GM12891 (cell line): ENCODE data around the gene SHB.
"Not testable (repeated sequence)": the region's sequence is repeated elsewhere in the genome, so short reads cannot be mapped to it uniquely, and the experiment has no call there.

Experiments
- DNase-seq: peaks from one replicate; pipeline ENCODE4 v3.0.0; 2011; ENCODE audit warnings: low spot score; ENCODE audit not compliant: insufficient read length
- FAIRE-seq: peaks from 2 replicates; lab custom pipeline; 2011; peaks lifted over from hg19 to GRCh38; lab: Jason Lieb, UNC
- PAX5 ChIP-seq: IDR thresholded peaks from 2 replicates; pipeline ENCODE4 v1.6.1; 2011; ENCODE audit warnings: low read length, moderate library complexity, mild to moderate bottlenecking; ENCODE audit not compliant: insufficient read depth, severe bottlenecking
- POLR2A ChIP-seq: IDR thresholded peaks from 2 replicates; pipeline ENCODE4 v1.6.1; 2011; ENCODE audit warnings: low read depth, low read length, control low read depth
- POLR2AphosphoS5 ChIP-seq: IDR thresholded peaks from 2 replicates; pipeline ENCODE4 v1.6.1; 2011; ENCODE audit warnings: low read depth, low read length, control low read depth
- POU2F2 ChIP-seq: IDR thresholded peaks from 2 replicates; pipeline ENCODE4 v1.6.1; 2011; ENCODE audit warnings: low read depth, mild to moderate bottlenecking, control low read depth, low read length, moderate library complexity
- SPI1 ChIP-seq: IDR thresholded peaks from 2 replicates; pipeline ENCODE4 v1.6.1; 2011; ENCODE audit warnings: low read depth, low read length, control low read depth
- TAF1 ChIP-seq: IDR thresholded peaks from 2 replicates; pipeline ENCODE4 v1.6.1; 2011; ENCODE audit warnings: low read depth, low read length, control low read depth

Gene SHB

DNA sequence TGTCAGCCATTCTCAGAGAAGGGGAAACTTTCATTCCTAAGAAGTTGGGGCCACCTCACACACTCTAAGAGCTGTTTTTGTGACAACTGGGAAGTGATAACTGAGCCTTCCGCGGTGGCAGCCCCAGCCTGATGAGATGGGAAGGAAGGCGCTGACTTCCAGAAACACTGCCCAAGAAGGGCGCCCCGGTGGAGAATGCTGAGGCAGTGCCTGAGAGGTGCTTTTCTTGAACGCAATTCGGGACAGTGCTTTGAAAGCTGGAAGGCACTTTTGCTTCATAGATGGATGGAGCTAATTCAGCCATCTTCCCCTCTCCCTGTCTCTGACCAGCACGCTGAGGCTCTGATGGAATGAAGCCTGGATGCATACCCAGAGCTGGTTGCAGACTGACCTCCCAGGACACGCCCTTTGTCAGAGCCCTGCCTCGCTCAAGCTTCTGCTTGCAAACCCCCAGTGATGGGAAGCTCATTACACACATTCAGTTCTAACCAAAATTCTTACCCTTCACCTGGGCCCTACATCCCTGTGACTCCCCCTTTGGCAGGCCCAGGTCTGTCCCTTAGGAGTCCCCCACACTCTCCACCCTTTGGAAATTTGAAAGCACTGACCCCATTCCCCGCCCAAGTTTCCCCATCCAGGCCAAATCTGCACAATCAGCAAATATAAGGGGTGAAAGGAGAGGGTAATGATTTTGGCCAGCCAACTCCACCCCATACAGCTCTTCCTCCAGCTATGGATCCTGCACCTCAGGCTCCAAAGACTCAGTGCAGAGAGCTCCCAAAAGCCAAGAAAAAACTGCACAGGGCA, 98.5 kb downstream of the SHB start:
- DNase-seq (no peak), FAIRE-seq (no peak)
- no peak for TF ChIP-seq POU2F2
- no peak for TF ChIP-seq TAF1
- TF ChIP-seq POLR2AphosphoS5, result no peak
- TF ChIP-seq SPI1, result no peak
- TF ChIP-seq PAX5, result no peak
- TF ChIP-seq POLR2A, result no peak

DNA sequence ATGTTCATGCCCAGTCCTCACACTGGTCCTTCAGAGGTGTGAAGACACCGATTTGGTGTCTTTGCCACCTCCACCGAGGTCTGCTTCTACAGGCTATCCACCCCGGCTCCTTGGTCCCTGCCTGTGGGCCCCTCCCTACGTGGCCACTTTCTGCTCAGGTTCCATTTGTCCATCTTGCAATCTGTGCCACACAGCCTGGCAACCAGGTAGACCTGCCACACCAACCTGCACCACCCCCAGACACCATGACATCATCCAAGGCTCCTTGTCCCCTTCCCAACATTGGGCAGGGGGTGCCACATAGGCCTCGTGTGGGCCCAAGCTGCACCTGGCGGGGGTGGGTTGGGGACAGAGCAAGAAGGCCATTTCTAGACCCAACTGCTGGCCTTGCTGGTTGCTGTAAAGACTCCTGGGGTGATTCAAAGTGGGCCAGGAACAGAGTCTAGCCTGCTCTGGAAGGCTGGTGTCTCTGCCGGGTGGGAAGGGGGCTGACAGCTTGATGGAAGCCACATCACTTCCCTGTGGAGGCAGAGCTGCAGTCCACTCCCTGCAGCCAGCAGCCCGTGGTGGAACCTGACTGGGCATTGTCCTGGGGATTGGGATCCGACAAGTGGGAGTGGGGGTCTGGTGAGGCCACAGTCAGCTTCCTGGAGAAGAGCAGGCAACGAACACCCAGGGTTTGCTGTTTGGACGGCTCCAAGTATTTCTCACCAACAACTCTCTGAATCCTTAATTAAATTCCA, 99.3 kb downstream of the SHB start:
- no peak for DNase-seq
- TF ChIP-seq PAX5, result no peak
- TF ChIP-seq POLR2AphosphoS5, result no peak
- TF ChIP-seq POLR2A, result no peak
- TF ChIP-seq SPI1, result no peak
- TF ChIP-seq TAF1, result no peak
- no peak for TF ChIP-seq POU2F2
- no peak for FAIRE-seq

DNA sequence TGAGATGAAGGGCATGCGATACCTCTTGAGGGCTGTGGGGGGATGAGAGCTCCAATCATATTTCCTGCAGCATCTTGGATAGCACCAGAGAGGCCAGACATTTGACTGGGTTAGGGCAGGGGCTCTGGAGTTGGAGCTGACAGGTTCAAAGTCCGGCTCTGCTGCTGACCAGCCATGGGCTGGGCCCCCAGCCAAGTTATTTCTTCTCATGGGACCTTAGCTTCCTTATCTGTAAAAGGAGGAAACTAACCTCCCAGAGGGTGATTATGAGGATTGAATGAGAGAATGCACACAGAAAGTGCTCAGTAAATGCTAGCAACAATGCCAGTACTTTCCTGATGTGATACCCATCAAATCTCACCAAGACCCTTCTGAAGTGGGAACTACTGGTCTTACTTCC, 99.9 kb downstream of the SHB start:
- TF ChIP-seq SPI1, result no peak
- TF ChIP-seq PAX5, result no peak
- no peak for TF ChIP-seq POU2F2
- no peak for TF ChIP-seq TAF1
- TF ChIP-seq POLR2AphosphoS5, result no peak
- TF ChIP-seq POLR2A, result no peak
- FAIRE-seq, result no peak
- no peak for DNase-seq

- FAIRE-seq (no peak), DNase-seq (no peak)
- TF ChIP-seq POLR2A, result no peak
- TF ChIP-seq POU2F2, result no peak
- no peak for TF ChIP-seq TAF1
- TF ChIP-seq SPI1, result no peak
- TF ChIP-seq PAX5, result no peak
- TF ChIP-seq POLR2AphosphoS5, result no peak
These were observed 100.8 kb downstream of the SHB start for GRCh38 chr9:37968228-37968701.

DNA sequence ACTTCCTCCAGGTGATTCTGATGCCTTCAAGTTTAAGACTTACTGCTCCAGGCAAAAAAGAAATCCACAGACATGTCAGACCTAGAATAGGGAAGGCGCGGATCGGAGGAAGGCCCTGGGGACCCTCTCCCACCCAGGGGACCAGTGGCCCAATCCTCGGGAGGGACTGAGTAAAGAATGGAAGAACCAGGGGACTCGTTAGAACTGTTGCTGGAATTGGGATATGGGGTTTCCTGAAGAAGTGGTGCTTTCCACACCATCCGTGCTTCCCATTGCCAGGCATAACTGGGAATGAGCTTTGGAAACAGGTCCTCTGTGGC, 101.3 kb downstream of the SHB start:
- DNase-seq, result no peak
- FAIRE-seq, result no peak
- TF ChIP-seq POLR2AphosphoS5, result no peak
- TF ChIP-seq POLR2A, result no peak
- no peak for TF ChIP-seq TAF1
- TF ChIP-seq SPI1, result no peak
- TF ChIP-seq POU2F2, result no peak
- TF ChIP-seq PAX5, result no peak

DNA sequence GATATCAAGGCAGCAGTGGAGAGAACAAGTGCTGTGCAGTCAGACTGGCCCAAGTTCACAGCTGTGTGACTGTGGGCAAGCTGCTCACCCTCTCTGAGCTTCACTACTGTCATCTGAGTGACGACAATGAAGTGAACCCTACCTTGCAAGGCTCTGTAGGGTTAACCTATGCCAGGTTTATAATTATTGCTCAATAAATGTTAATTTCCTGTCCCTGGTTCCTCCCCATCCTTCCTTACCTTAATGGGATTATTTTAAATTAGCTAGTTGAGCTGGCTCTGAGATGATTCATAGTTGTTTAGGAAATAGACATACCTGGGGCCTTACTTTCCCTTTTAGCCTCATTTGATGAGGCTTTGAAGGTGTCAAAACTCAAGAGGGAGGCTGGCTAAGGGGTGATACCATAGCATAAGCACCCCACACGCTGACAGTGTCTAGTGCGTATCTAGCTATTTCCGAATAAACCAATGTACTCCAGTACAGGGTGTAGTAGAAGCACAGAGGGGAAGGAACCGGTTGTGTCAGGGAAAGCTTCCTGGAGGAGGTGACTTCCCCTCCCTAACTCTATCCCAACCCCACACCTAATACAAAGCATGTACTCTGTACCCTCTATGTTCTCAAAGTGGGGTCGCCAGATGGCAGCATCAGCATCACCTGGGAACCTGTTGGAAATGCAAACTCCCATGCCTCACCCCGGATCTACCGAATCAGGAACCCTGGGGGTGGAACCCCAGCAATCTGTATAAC, 101.8 kb downstream of the SHB start:
- no peak for DNase-seq
- TF ChIP-seq SPI1 (no peak), TAF1 (no peak), POLR2AphosphoS5 (no peak), PAX5 (no peak), POU2F2 (no peak), POLR2A (no peak)
- FAIRE-seq, result no peak

DNA sequence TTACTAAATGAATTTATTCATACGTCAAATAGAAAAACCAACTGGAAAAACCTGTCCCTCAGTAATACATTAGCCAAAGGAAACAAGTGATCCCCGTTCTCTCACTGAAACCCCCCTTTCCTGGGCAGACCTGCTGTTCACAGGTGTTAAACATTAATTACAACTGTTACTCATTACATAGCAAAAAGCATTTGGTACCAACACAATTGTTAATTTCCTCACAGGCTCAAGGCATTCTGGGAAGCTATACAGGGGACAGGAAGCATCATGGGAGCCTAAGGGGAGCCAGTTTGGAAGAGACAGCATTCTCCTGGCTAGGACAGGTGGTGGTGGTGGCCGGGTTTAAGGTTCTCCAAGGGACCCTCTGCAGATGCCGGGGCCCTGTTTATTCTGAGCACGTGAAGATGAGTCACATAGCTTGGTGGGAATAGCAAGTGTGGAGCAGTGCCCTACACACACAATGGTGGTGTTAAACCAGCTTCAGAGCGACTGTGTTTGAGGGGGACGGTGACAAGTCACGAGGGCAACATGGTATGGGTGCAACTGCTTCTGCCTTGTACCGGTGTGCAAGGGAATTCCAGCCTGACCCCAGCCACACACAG, 102.5 kb downstream of the SHB start:
- TF ChIP-seq PAX5 (no peak), SPI1 (no peak), POU2F2 (no peak), POLR2A (no peak), POLR2AphosphoS5 (no peak), TAF1 (no peak)
- no peak for FAIRE-seq
- no peak for DNase-seq

DNA sequence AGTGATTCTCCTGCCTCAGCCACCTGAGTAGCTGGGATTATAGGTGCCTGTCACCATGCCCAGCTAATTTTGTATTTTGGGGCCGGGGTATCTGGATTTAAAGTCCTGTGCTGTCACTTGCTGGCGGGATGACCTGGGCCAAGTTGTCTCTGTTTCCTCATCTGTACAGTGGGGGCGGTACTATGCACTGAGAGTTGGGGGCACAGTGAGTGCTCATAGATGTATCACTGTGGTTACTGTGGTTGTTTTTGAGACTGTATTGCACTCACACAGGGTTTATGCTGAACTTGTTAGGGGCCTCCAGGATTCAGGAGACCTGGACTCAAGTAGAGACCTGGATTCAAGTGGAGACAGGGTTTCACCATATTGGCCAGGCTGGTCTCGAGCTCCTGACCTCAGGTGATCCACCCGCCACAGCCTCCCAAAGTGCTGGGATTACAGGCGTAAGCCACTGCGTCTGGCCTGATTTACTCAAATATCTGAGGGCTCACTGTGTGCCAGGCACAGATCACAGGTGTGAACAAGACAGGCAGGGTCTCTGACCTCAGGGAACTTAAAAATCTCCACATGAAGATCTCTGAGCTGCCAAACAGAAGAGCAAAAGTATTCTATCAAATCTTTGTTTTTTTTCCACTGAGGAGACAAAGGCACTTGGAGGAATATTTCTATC, 103.2 kb downstream of the SHB start:
- peak; percentile 40 for FAIRE-seq
- not testable (repeated sequence) for DNase-seq

DNA sequence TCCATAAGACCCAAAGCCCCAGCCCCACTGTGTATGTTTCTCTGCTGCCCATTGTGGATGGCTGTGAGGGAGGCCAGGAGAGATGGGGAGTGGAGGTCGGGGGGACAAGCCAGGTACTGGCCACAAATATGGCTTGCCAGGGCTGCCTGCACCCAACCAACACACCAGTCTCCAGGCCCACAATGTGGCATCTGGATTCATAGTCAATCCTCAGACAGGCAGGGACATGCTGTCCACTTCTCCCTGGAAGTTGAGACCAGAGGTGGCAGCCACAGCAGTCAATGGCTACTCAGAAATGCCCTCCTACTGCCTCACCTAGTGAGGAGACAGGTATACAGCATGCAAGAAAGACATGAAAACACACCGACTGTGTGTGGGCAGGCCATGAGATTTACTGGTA, 103.9 kb downstream of the SHB start:
- FAIRE-seq (no peak), DNase-seq (no peak)
- TF ChIP-seq SPI1 (no peak), TAF1 (no peak), POU2F2 (no peak), POLR2A (no peak), POLR2AphosphoS5 (no peak), PAX5 (no peak)
